ENCODE data around the gene SNTG2. TPM values are rescaled to one million over a fixed set of nuclear protein-coding genes. Genes with fewer than 3 reads are reported as not detected.
A peak's percentile ranks its signal among the peaks of the same experiment; 100 is the strongest.

SNTG2 gene
- total and polyA plus RNA-seq, 11 donors, result 0.19 to 3.2 (median 0.93) TPM

GRCh38 chr2:1366546-1367134 is 416.0 kb downstream of the SNTG2 start:
- Histone ChIP-seq H3K4me3 (no peak overlapping the region), H3K27me3 (peaks cover 0 to 8% (median 0%) of the 10 kb centered on the region in 9 donors), H3K9me3 (no peaks in the 10 kb centered on the region), H3K4me1 (no peaks in the 10 kb centered on the region), H3K36me3 (no peaks in the 10 kb centered on the region), H3K27ac (no peak overlapping the region)
- 66 to 79% (median 78%) methylated on average over 16 to 20 of the region's 20 CpGs for WGBS, 4 donors
- intact Hi-C loops (cut with DNase I), result no loop called here
- DNase-seq (peak in 3 of 5 donors; percentile 34 to 72 (median 34)), ATAC-seq (peak in 1 of 4 donors; percentile 22)
- TF ChIP-seq CTCF (IDR thresholded peaks at IDR 0.05) (no peak), POLR2A (IDR thresholded peaks at IDR 0.05) (no peak)

- H3K9me3 ChIP-seq, result no peaks in the 10 kb centered on the region
- no peaks in the 10 kb centered on the region for H3K36me3 ChIP-seq
- TF ChIP-seq CTCF (IDR thresholded peaks at IDR 0.05) (no peak), POLR2A (IDR thresholded peaks at IDR 0.05) (no peak)
- no peak overlapping the region for H3K27ac ChIP-seq
- no peak for ATAC-seq
- H3K4me1 ChIP-seq, result peaks cover 0 to 3% (median 0%) of the 10 kb centered on the region in 12 donors
- H3K27me3 ChIP-seq, result peaks cover 0 to 8% (median 0%) of the 10 kb centered on the region in 9 donors
- 70 to 75% (median 74%) methylated on average over 9 of the region's 9 CpGs for WGBS, 4 donors
- no peak for DNase-seq
- intact Hi-C loops (cut with DNase I), result no loop called here
- H3K4me3 ChIP-seq, result no peak overlapping the region
These were observed 417.0 kb downstream of the SNTG2 start for GRCh38 chr2:1367601-1368000.

- TF ChIP-seq POLR2A (IDR thresholded peaks at IDR 0.05), result no peak
- no peak for TF ChIP-seq CTCF (IDR thresholded peaks at IDR 0.05)
- H3K4me1 ChIP-seq, result peaks cover 0 to 3% (median 0%) of the 10 kb centered on the region in 12 donors
- no peaks in the 10 kb centered on the region for H3K36me3 ChIP-seq
- H3K4me3 ChIP-seq, result no peak overlapping the region
- DNase-seq (no peak), ATAC-seq (no peak)
- H3K27me3 ChIP-seq, result peaks cover 0 to 8% (median 0%) of the 10 kb centered on the region in 9 donors
- 82 to 91% (median 82%) methylated on average over 7 to 10 of the region's 10 CpGs for WGBS, 4 donors
- H3K9me3 ChIP-seq, result no peaks in the 10 kb centered on the region
- intact Hi-C loops (cut with DNase I), result loop anchor here in 2 of 10 donors (5.0 to 10.0 kb wide), 3 partner anchors 33 to 125 kb away; no protein-coding TSS in a partner anchor
- no peak overlapping the region for H3K27ac ChIP-seq
These were observed 419.3 kb downstream of the SNTG2 start for GRCh38 chr2:1369905-1370304.

- WGBS, 4 donors, result 59 to 73% (median 70%) methylated on average over 4 of the region's 4 CpGs
- Histone ChIP-seq H3K4me1 (peaks cover 0 to 3% (median 0%) of the 10 kb centered on the region in 12 donors), H3K27me3 (peaks cover 0 to 8% (median 0%) of the 10 kb centered on the region in 9 donors), H3K27ac (no peak overlapping the region), H3K4me3 (no peak overlapping the region), H3K9me3 (no peaks in the 10 kb centered on the region), H3K36me3 (no peaks in the 10 kb centered on the region)
- DNase-seq, result no peak
- TF ChIP-seq CTCF (IDR thresholded peaks at IDR 0.05) (no peak), POLR2A (IDR thresholded peaks at IDR 0.05) (no peak)
- no peak for ATAC-seq
- intact Hi-C loops (cut with DNase I), result loop anchor here in 2 of 10 donors (5.0 to 10.0 kb wide), 3 partner anchors 33 to 126 kb away; no protein-coding TSS in a partner anchor
These were observed 419.8 kb downstream of the SNTG2 start for GRCh38 chr2:1370461-1370860.

Measured in heart left ventricle (tissue), 16 donors.